D721Med (cell line): ENCODE measurements around the gene DCTN1.

ENCODE experiments used
- DNase-seq: peaks from one replicate; pipeline ENCODE4 v3.0.0; 2011; ENCODE audit warnings: low spot score; ENCODE audit not compliant: insufficient read length
- FAIRE-seq: peaks from 2 replicates; lab custom pipeline; 2011; peaks lifted over from hg19 to GRCh38; lab: Jason Lieb, UNC
- TF ChIP-seq, protein P1 (sequence below): IDR thresholded peaks from 2 replicates; pipeline ENCODE4 v1.5.1; 2012; ENCODE audit warnings: mild to moderate bottlenecking, control low read depth; ENCODE audit not compliant: insufficient read depth; ENCODE audit errors: missing control alignments

Gene DCTN1

DNA sequence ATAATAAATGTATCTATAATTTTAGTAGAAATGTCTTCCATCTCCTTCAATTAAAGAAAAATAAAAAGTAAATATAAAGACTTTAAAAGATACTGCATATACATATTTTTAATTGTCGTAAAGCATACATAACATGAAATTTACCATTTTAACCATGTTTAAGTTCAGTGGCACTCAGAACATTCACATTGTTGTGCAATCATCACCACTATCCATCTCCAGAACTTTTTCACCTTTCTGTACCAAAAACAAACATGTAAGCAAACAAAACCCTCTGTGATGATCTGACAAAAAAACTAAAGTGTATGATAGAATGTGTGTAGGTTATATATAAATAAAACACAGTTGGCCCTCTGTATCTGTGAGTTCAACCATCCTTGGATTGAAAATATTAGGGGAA, 13.4 kb upstream of the DCTN1 start:
- no peak for DNase-seq
- TF ChIP-seq, protein P1, sequence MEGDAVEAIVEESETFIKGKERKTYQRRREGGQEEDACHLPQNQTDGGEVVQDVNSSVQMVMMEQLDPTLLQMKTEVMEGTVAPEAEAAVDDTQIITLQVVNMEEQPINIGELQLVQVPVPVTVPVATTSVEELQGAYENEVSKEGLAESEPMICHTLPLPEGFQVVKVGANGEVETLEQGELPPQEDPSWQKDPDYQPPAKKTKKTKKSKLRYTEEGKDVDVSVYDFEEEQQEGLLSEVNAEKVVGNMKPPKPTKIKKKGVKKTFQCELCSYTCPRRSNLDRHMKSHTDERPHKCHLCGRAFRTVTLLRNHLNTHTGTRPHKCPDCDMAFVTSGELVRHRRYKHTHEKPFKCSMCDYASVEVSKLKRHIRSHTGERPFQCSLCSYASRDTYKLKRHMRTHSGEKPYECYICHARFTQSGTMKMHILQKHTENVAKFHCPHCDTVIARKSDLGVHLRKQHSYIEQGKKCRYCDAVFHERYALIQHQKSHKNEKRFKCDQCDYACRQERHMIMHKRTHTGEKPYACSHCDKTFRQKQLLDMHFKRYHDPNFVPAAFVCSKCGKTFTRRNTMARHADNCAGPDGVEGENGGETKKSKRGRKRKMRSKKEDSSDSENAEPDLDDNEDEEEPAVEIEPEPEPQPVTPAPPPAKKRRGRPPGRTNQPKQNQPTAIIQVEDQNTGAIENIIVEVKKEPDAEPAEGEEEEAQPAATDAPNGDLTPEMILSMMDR: no peak
- no peak for FAIRE-seq

DNA sequence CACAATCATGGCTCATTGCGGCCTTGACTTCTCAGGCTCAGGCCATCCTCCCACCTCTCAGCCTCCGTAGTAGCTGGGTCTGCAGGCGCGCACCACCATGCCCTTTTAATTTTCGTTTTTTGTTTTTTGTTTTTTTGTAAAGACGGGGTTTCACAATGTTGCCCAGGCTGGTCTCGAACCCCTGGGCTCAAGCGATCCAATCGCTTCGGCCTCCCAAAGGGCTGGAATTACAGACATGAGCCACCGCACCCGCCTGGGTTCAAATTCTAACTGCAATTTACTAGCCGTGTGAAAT, 12.3 kb upstream of the DCTN1 start:
- TF ChIP-seq, protein P1: no peak
- DNase-seq: no peak
- FAIRE-seq: no peak

- TF ChIP-seq, protein P1: peak; percentile 99
- DNase-seq (peak; percentile 70), FAIRE-seq (peak; percentile 21)
Measured at GRCh38 chr2:74391580-74392448, 11.7 kb upstream of the DCTN1 start.

DNA sequence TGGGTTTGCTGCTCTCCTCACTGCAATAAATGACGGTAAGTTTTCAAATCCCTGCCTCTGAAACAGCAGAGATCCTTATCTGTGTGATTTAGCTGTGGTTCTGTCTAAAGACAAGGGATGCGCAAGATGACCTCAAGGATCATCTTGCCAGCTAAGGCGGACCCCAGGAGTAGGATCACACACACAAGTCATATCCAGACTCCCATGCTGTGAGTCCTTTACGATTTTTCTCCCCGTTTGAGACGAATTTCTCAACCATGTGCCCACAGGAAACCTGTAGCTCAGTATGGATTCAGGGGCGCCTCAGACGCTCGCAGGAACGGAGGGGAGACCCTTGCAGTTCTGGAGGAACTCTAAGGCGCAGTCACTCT, 11.1 kb upstream of the DCTN1 start:
- TF ChIP-seq, protein P1: no peak
- FAIRE-seq (no peak), DNase-seq (no peak)

- TF ChIP-seq, protein P1: no peak
- DNase-seq: no peak
- FAIRE-seq: no peak
Measured at GRCh38 chr2:74390606-74391005, 10.5 kb upstream of the DCTN1 start.

- no peak for FAIRE-seq
- TF ChIP-seq, protein P1: no peak
- DNase-seq: no peak
Measured at GRCh38 chr2:74387346-74387745, 7.2 kb upstream of the DCTN1 start.

DNA sequence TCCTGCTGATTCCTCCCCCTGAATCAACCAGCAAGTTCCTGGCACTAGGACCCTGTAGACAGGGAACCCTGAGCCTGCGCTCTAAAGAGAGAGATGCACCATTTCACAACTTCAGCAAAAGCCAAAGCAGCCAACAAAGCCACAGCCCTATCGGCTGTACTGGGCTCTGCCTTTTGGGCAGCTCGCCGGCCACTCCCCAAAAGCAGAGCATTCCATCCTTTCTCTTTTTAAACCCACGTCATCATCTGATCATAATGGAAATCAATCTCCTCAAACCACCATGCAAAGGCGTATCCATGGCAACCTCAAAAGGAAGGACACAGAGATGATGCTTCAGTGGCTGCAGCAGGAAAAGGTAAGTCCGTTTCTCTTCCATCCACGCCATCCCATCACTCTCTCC, 5.3 kb upstream of the DCTN1 start:
- FAIRE-seq (no peak), DNase-seq (no peak)
- TF ChIP-seq, protein P1: no peak
